GM12865 (cell line): ENCODE data around the gene FAM168B.
A peak's percentile ranks its signal among the peaks of the same experiment; 100 is the strongest.

Experiments used
- DNase-seq: peaks from one replicate; pipeline ENCODE4 v3.0.0; 2010; ENCODE audit warnings: low read depth
- H3K4me3 ChIP-seq: 2 replicates; pipeline ENCODE4 v1.5.1; 2011; ENCODE audit warnings: mild to moderate bottlenecking, low read depth, low read length, control low read depth
- CTCF ChIP-seq: IDR thresholded peaks from 2 replicates; pipeline ENCODE4 v1.5.1; 2011; ENCODE audit warnings: low read length, control low read depth, low read depth, inconsistent platforms; ENCODE audit not compliant: insufficient read depth; ENCODE audit errors: missing control alignments

Gene FAM168B

GRCh38 chr2:131113566-131114227 lies 20.4 kb upstream of the FAM168B start:
- TF ChIP-seq CTCF = no peak
- no peak overlapping the region for H3K4me3 ChIP-seq
- DNase-seq = no peak

GRCh38 chr2:131112529-131112928 lies 19.3 kb upstream of the FAM168B start:
- H3K4me3 ChIP-seq = no peak overlapping the region
- no peak for DNase-seq
- no peak for TF ChIP-seq CTCF

GRCh38 chr2:131105950-131106801 lies 12.9 kb upstream of the FAM168B start:
- no peak for TF ChIP-seq CTCF
- DNase-seq = peak; percentile 64
- H3K4me3 ChIP-seq = peak overlapping the region; percentile 97

GRCh38 chr2:131105156-131105949 lies 12.1 kb upstream of the FAM168B start, which contains the start of gene PLEKHB2:
TSS of gene PLEKHB2 (plus strand) at chr2:131105336. CDS start at chr2:131120942, 15,606 bp downstream.
- TF ChIP-seq CTCF = peak; percentile 8
- H3K4me3 ChIP-seq = peak within 1 kb of the TSS; percentile 97
- peak; percentile 95 for DNase-seq

- peak; percentile 90 for DNase-seq
- peak overlapping the region; percentile 97 for H3K4me3 ChIP-seq
- TF ChIP-seq CTCF = no peak
Measured at GRCh38 chr2:131104487-131105155, 11.4 kb upstream of the FAM168B start.

- no peak for TF ChIP-seq CTCF
- no peak overlapping the region for H3K4me3 ChIP-seq
- DNase-seq = no peak
Measured at GRCh38 chr2:131103165-131103564, 9.9 kb upstream of the FAM168B start.
